B cell (primary cell): ENCODE measurements around the gene GLCCI1. TPM values are rescaled to one million over a fixed set of nuclear protein-coding genes. Genes with fewer than 3 reads are reported as not detected.
A peak's percentile ranks its signal among the peaks of the same experiment; 100 is the strongest.

ENCODE experiments used
- ATAC-seq: fragments of 200-7000 bp; cut with Tn5 transposase; one replicate; pipeline ENCODE4 v1.10.0; 2021; ENCODE audit warnings: low read depth, mild to moderate bottlenecking, moderate number of reproducible peaks, moderate library complexity
- CTCF ChIA-PET: fragments of 350-600 bp; sonication (Branson Sonifier 250); formaldehyde crosslinking; loops from one replicate; lab custom pipeline; 2021; ENCODE audit warnings: antibody characterized with exemption, inconsistent platforms; lab: Charles Lee
- POLR2A ChIA-PET: fragments of 350-600 bp; sonication (Branson Sonifier 250); formaldehyde crosslinking; loops from one replicate; lab custom pipeline; 2021; ENCODE audit warnings: antibody characterized with exemption; lab: Charles Lee
- DNase-seq: peaks from one replicate; pipeline ENCODE4 v3.0.0; 2013
- H2AFZ ChIP-seq: 2 replicates; pipeline ENCODE4 v1.6.1; 2012; ENCODE audit warnings: mild to moderate bottlenecking, low read depth, low read length; ENCODE audit not compliant: insufficient read depth, poor library complexity, severe bottlenecking
- H3K27ac ChIP-seq, 2 donors: 1 replicate in 1 of 2; 2 replicates in 1 of 2; pipeline ENCODE4 v1.5.1; 2012 to 2013; ENCODE audit warnings: low read length in 2 of 2, mild to moderate bottlenecking in 2 of 2, moderate library complexity in 1 of 2
- H3K27me3 ChIP-seq, 4 experiments: fragments of 200-600 bp in 1 of 4; sonication (generic) in 1 of 4; replicated peaks in 1 of 4; 1 replicate in 2 of 4; 2 replicates in 2 of 4; pipeline versions ENCODE4 v1.6.1 to v1.7.0; 2013 to 2016; ENCODE audit warnings: low read length in 3 of 4, mild to moderate bottlenecking in 2 of 4, mixed read lengths in 1 of 4, moderate library complexity in 1 of 4; ENCODE audit not compliant: insufficient read depth in 4 of 4, control insufficient read depth in 3 of 4; ENCODE audit errors: control extremely low read depth in 1 of 4
- H3K36me3 ChIP-seq, 2 experiments: replicated peaks in 1 of 2; 1 replicate in 1 of 2; 2 replicates in 1 of 2; pipeline versions ENCODE4 v1.6.1 to v1.7.1; 2013; ENCODE audit warnings: low read length in 1 of 2; ENCODE audit not compliant: insufficient read depth in 2 of 2, control insufficient read depth in 1 of 2; ENCODE audit errors: control extremely low read depth in 1 of 2, extremely low read depth in 1 of 2
- H3K4me1 ChIP-seq, 2 donors: fragments of 200-600 bp in 1 of 2; sonication (generic) in 1 of 2; 1 replicate in 1 of 2; 2 replicates in 1 of 2; pipeline versions ENCODE4 v1.5.1 to v1.6.1; 2013 to 2017; ENCODE audit warnings: low read length in 2 of 2; ENCODE audit not compliant: control insufficient read depth in 2 of 2, insufficient read depth in 2 of 2
- H3K4me2 ChIP-seq: replicated peaks from 2 replicates; pipeline ENCODE3; 2012; ENCODE audit warnings: mild to moderate bottlenecking, low read depth, low read length; ENCODE audit not compliant: poor library complexity, severe bottlenecking
- H3K4me3 ChIP-seq, 5 experiments: fragments of 200-600 bp in 1 of 5; sonication (generic) in 1 of 5; 1 replicate in 3 of 5; 2 replicates in 2 of 5; pipeline versions ENCODE4 v1.5.1 to v1.7.0; 2011 to 2016; ENCODE audit warnings: low read length in 4 of 5, mild to moderate bottlenecking in 4 of 5, low read depth in 2 of 5, control low read depth in 1 of 5, moderate library complexity in 1 of 5; ENCODE audit not compliant: insufficient read depth in 1 of 5; ENCODE audit errors: control extremely low read depth in 1 of 5, extremely low read depth in 1 of 5
- H3K79me2 ChIP-seq: fragments of 200-600 bp; sonication (generic); one replicate; pipeline ENCODE4 v1.6.0; 2016; ENCODE audit warnings: low read length; ENCODE audit not compliant: control insufficient read depth, insufficient read depth
- H3K9ac ChIP-seq: fragments of 200-600 bp; sonication (generic); 2 replicates; pipeline ENCODE4 v1.6.1; 2017; ENCODE audit warnings: mild to moderate bottlenecking, low read length, moderate library complexity
- H3K9me3 ChIP-seq, 3 donors: one replicate each; pipeline versions ENCODE4 v1.6.1 to v1.7.1; 2013; ENCODE audit warnings: low read length in 2 of 3; ENCODE audit not compliant: control insufficient read depth in 2 of 3, insufficient read depth in 1 of 3; ENCODE audit errors: control extremely low read depth in 1 of 3
- H4K20me1 ChIP-seq: 2 replicates; pipeline ENCODE4 v1.6.0; 2012; ENCODE audit warnings: mild to moderate bottlenecking, low read length; ENCODE audit not compliant: insufficient read depth, control insufficient read depth, poor library complexity, severe bottlenecking
- H3K27ac Mint-ChIP-seq: one replicate; pipeline ENCODE4 v1.8.0; 2021; ENCODE audit warnings: mixed read lengths
- H3K27me3 Mint-ChIP-seq: one replicate; pipeline ENCODE4 v1.8.0; 2021; ENCODE audit warnings: mixed read lengths
- H3K4me1 Mint-ChIP-seq: one replicate; pipeline ENCODE4 v1.8.0; 2021; ENCODE audit warnings: mixed read lengths
- H3K4me3 Mint-ChIP-seq: one replicate; pipeline ENCODE4 v1.8.0; 2021; ENCODE audit warnings: mixed read lengths
- H3K9me3 Mint-ChIP-seq: one replicate; pipeline ENCODE4 v1.8.0; 2022; ENCODE audit warnings: mixed read lengths; ENCODE audit not compliant: insufficient read depth
- CTCF ChIP-seq: fragments of 200-600 bp; IDR thresholded peaks from one replicate; pipeline ENCODE4 v1.8.0; 2022; ENCODE audit warnings: antibody characterized with exemption, mild to moderate bottlenecking
- EZH2 ChIP-seq: IDR thresholded peaks from 2 replicates; pipeline ENCODE4 v1.6.1; 2012; ENCODE audit warnings: borderline replicate concordance, low read depth, mild to moderate bottlenecking, moderate library complexity, low read length; ENCODE audit not compliant: insufficient read depth, poor library complexity, severe bottlenecking
- WGBS: methylation state at CpG from one replicate; pipeline ENCODE4 v1.1.5; 2013; ENCODE audit warnings: missing lambda C conversion rate; ENCODE audit not compliant: insufficient coverage; 5-methylcytosine and 5-hydroxymethylcytosine counted together
- intact Hi-C: fragments of 100-400 bp; cut with micrococcal nuclease; formaldehyde crosslinking; loops from one replicate; pipeline ENCODE4 v1.10.0; 2022
- polyA plus RNA-seq: library from polyadenylated mRNA; depleted of rRNA; stranded (reverse); fragments of >200 nt; gene quantifications from 2 replicates; pipeline ENCODE4 v1.2.3, GENCODE V29; 2012
- total RNA-seq, 2 donors: library from RNA; stranded (reverse); fragments of 120-200 nt in 1 of 2; gene quantifications; 1 replicate in 1 of 2; 2 replicates in 1 of 2; pipeline versions ENCODE4 v1.2.3 to v1.2.4, GENCODE V29; 2013 to 2022

Gene GLCCI1
- total and polyA plus RNA-seq, 2 donors (not counting 1 experiment from before 2014, with no cell fraction given) = 17.7 to 50.3 TPM

- no peaks in the 10 kb centered on the region for H3K9me3 Mint-ChIP-seq
- ATAC-seq = no peak
These were observed 49.1 kb upstream of the GLCCI1 start for GRCh38 chr7:7919449-7919945.

More at GRCh38 chr7:7919449-7919945, 49.1 kb upstream of the GLCCI1 start:
- Mint-ChIP-seq H3K4me1 (peaks cover 55% of the 10 kb centered on the region), H3K27me3 (no peaks in the 10 kb centered on the region), H3K4me3 (peak overlapping the region; percentile 62), H3K27ac (peak overlapping the region; percentile 85)
- no peak overlapping the region for H3K9ac ChIP-seq
- H3K79me2 ChIP-seq = no peaks in the 10 kb centered on the region
- H4K20me1 ChIP-seq = no peaks in the 10 kb centered on the region
- TF ChIP-seq EZH2 (no peak), CTCF (no peak)
- H3K36me3 ChIP-seq = no peaks in the 10 kb centered on the region
- intact Hi-C loops = no loop called here
- H3K9me3 ChIP-seq = no peaks in the 10 kb centered on the region
- DNase-seq = no peak
- H3K27me3 ChIP-seq = no peaks in the 10 kb centered on the region
- WGBS = 100% methylated on average over 2 of the region's 2 CpGs
- H3K4me1 ChIP-seq = peaks cover 33 to 43% of the 10 kb centered on the region in 2 donors
- peak overlapping the region; percentile 38 to 66 for H3K27ac ChIP-seq
- H3K4me3 ChIP-seq = no peak overlapping the region
- ChIA-PET POLR2A (interaction anchor here (1.3 to 1.4 kb wide), 2 partner anchors 50 to 279 kb away, joined by 4 read pairs; partner anchors contain the start of gene UMAD1), CTCF (interaction anchor here (1.4 to 1.8 kb wide), 6 partner anchors 9 to 271 kb away, joined by 3 to 7 read pairs (median 6); no protein-coding TSS in a partner anchor)
- peak overlapping the region; percentile 67 for H3K4me2 ChIP-seq
- H2AFZ ChIP-seq = peak overlapping the region; percentile 45
